GM21619 (cell line): ENCODE data around the gene AFF1.
"Not testable (repeated sequence)": the region's sequence is repeated elsewhere in the genome, so short reads cannot be mapped to it uniquely, and the experiment has no call there.

ENCODE experiments used
- ATAC-seq: cut with Tn5 transposase; IDR thresholded peaks from one replicate; pipeline ENCODE4 v1.9.1; 2021; ENCODE audit not compliant: unreplicated experiment

AFF1 gene

DNA sequence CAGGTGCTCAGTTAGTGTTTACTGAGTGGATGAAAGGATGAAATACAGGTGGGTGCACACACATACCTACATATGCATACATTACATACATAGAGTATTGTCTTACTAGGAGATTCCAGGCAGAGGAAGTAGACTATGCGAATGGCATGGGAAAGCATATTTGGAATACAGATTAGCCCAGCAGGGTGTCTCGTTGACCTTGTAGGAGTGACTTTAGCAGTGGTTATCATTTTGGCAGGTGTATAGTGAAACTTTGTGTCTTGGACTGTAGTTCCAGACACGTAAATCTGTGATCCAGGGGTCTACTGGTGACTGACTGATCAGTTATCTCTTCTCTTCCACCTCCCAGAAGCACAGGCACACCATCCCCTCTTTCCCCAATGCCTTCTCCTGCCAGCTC, 199.3 kb downstream of the AFF1 start:
- ATAC-seq: no peak

DNA sequence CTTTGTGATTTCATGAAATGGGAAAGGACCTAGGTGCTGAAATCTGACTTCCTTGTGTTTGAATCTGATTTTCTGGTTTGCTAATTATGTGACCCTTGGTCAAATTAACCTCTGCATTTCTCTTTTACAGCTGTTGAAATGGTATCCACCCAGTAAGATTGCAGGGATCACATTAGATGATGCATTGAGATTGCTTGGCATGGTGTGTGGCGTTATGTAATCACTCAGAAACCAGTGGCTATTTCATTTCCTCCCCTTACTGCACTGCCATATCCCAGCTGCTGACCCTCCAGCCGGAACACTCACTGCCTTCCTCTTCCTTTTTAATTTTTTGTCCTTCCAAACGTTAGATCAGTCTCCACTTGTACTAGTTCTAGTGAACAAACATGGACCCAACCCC, 206.6 kb downstream of the AFF1 start:
- no peak for ATAC-seq

DNA sequence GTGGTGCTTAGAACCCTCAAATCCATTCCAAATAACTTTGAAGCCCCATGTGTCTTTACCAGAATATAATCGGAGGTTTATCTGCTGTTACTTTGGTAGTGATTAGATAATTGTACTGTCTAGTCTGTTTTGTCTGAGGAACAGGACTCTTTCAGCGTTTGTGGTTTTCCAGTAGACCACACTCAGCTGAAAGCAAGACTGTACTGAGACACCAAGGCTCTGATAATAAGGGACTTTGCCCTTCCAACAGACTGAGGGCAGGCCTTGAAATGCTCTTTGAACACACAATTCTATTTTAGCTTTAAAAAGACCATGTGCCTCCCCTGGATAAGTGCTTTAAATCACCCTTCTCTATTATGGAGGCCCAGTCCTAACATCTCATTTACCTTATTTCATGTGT, 209.5 kb downstream of the AFF1 start:
- no peak for ATAC-seq

DNA sequence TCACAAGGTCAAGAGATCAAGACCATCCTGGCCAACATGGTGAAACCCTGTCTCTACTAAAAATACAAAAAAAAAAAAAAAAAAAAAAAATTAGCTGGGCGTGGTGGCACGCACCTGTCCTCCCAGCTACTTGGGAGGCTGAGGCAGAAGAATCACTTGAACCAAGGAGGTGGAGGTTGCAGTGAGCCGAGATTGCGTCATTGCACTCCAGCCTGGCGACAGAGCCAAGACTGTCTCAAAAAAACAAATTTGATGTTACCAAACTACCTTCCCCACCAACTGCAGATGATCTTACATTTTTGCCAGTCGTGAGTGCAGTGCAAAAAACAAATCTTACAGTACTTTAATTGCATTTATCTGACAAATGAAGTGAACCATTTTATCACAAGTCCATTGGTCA, 211.1 kb downstream of the AFF1 start:
- not testable (repeated sequence) for ATAC-seq

DNA sequence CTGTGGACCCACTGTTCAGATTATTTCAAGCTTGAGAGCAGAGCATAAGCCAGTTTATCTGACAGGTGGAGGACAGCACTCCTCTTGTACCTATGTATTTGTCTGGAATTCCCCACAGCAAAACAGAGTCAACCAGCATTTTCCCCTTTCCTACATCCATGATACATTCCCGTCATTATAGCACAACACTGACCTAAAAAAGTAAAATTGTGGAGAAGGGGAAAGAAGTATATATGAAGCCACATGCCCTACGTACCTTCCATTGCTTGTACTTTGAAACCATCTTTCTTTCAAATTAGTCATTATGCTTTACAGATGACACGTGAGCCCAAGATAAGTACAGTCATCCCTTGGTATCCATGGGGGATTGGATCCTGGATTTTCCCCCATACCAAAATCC, 212.3 kb downstream of the AFF1 start:
- ATAC-seq: no peak

DNA sequence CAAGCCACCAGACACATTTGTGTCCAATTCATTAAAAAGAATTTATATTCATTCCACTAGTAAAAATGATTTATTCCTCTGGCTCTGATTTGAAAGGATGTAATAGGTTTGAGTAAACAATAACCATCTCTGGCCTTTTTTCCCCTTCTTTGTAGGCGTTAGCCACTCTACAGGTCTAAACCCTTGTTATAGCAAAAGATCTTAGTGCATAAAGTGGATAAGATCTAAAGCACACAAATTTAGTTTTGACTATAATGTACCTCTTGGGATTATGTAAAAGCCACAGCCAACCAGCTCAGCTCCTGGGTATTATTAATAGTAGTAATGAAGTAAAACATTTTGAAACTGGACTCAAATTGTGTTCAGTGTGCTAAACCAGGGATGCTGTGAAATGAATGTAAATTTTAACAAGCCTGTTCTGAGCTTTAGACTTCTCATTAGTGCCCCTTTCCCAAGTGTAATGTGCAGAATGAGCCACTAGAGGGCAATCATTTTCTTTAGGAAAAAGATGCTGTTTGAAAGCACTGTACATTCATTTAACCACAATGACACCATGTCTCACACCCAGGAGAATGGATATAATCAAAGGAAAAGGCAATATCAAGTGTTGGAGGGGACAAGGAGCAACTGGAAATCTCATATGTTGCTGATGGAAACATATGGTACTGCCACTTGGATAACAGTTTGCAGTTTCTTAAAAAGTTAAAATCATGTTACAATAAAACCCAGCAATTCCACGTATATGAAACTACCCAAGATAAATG, 215.9 kb downstream of the AFF1 start:
- peak; percentile 42 for ATAC-seq

DNA sequence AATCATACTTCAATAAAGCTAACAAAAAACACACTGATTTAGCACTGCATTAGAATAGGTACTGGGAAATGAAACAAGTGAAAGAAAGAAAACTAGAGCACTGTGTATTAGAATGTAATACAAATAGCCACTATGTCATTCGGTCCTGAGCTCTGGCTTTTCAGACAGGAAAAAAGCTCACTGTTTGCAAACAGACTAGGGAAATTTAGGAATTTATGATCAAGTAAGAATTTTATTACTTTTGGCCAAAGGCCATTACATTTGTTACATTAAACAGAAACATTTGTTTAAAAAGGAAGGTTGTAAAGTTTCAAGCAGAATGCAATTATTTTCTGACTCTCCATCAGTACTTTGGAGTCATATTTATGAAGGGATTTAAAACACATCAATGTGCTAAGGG, 216.9 kb downstream of the AFF1 start:
- no peak for ATAC-seq

DNA sequence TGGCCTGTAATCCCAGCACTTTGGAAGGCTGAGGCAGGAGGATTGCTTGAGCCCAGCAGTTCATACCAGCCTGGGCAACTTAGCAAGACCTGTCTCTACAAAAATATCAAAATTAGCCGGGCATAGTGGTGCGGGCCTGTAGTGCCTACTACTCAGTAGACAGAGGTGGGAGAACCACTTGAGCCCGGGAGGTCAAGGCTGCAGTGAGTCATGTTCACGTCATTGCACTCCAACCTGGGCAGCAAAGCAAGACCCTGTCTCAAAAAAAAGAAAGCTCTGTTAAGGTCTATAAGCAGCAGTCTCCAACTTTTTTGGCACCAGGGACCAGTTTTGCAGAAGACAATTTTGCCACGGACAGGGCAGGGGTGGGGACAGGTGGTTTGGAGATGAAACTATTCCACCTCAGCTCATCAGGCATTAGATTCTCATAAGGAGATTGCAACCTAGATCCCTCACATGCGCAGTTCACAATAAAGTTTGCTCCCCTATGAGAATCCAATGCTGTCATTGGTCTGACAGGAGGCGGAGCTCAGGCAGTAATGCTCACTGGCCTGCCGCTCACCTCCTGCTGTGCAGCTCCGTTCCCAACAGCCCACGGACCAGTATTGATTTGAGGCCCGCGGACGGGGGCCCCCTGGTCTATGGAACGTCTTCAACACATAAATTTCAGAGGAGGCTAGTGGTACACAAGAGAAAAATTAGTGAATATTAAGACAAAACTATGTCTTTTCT, 217.7 kb downstream of the AFF1 start:
- ATAC-seq: no peak

DNA sequence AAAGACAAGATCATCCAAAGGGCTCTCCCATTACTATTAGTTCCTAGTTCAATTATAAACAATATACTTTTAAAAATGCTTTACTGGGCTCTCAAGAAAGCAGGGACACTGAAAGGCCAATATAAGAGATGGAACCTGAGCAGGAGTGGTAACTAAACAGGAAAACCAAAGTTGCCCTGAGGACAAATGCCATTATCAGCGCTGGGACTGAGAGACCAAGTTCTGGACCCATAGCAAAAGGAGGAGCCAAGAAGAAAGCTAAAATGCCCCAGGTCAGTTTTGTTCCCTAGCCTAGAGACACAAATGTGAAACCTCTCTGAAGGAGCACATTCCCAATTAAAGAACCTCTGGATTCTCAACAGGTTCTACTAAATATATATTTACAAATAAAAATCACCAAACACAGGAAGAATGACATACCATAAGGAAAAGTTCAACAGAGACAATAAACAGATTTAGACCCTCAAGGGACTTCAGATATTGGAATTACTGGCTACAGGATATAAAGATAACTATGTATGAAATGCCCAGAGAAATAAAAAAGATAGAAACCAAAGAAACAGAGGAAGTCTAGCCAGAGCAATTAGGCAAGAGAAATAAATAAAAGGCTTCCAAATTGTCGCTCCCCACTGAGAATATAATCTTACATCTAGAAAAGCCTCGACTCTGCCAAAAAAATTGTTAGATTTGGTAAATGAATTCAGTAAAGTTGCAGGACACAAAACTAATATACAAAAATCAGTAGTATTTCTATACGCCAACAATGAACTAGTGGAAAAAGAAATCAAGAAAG, 218.5 kb downstream of the AFF1 start:
- ATAC-seq: no peak

DNA sequence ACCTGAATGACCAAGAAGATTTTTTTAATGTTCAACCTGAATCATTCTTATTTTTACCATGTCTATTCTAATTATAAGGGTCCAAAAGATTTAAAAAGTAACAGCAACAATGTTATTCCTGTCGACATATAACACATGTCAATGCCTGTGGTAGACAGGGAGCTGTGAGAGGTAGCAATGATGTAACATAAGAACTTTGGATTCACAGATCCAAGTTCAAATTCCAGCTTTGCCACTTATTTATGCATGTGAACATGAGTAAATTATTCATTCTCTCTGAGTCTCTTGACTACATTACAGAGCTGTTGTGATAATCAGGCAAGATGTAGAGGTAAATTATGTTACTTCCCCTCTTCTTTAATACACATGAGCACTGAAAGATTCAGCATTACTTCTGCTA, 231.1 kb downstream of the AFF1 start:
- no peak for ATAC-seq

DNA sequence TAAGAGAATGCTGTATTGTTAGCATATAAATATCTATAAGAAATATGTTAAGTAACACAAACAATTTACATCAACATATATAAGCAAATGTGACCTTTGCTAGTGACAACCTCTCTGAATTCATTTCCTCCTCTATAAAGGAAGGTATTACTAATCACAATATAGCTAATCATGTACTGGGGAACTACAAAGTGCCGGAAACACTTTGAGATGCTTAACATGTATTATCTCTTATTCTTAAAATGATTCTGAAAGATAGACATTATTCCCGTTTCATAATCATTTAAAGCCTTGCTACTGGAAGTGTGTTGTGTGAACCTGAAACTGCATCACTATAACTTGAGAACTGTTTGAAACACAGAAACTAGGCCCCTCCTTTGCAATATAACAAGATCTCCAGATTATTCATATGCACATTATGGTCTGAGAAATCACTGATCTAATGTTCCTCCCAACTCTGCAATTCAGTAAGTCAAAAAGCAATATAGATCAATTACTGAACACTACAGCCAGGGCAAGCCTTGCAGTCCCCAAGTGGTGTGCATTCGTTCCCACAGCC, 231.6 kb downstream of the AFF1 start:
- ATAC-seq: no peak

DNA sequence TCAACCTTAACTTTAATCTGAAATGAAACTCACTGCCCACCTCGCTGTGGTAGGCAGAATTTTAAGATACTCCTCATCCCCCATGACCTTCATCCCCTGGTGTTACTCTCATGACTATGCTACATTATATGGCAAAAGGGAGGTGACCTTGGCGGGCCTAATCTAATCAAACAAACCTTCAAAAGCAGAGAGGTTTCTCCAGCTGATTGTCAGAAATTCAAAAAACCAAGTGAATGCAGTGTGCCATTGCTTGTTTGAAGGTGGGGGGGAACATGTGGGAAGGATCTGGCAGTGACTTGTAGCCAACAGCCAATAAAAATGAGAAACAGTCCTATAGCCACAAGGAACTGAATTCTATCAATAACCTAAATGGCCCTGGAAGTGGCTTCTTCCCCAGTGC, 237.1 kb downstream of the AFF1 start:
- ATAC-seq: no peak

DNA sequence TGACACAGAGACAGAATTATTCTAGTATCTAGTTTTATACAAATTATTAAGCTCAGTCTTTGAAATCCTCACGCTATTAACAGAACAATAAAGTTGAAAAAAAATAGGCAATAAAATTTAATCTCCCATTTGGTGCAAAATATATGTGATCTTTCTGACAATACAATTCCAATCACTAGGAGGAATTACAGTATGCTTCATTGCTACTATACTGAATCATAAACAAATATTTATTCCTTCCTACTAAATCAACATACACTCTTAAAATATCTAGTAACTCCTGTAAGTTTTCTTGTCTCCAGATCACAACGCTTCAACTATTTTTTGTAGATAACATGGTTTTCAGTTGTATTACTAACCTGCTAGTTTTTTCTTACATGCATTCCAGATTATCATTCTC, 239.9 kb downstream of the AFF1 start:
- ATAC-seq: no peak

DNA sequence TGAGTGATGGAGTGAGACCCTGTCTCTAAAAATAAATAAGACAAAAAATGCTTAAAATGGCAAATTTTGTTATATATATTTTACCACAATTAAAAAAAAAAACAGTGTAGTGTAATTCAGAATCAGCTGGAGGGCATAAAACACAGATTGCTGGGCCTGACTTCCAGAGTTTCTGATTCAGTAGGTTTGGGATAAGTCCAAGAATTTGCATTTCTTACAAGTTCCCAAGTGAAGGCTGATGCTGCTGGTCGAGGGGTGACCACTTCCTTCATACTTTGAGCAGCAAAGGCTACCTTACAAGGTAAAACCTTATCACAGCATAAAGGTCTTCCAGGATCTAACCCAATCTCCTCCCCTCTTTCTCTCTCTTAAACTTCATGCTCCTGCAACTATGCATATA, 244.9 kb downstream of the AFF1 start:
- no peak for ATAC-seq

DNA sequence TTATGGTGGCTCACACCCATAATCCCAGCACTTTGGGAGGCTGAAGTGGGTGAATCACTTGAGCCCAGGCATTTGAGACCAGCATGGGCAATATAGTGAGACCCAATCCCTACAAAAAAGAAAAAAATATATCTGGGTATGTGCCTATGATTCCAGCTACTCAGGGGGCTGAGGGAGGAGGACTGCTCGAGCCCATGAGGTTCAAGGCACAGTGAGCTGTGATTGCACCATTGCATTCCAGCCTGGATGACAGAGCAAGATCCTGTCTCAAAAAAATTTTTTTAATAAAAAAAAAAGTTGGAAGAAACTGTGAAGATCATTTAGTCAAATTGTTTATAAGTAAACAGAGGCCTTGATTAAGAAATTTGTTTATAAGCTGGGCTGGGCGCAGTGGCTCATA, 246.0 kb downstream of the AFF1 start:
- ATAC-seq: no peak

DNA sequence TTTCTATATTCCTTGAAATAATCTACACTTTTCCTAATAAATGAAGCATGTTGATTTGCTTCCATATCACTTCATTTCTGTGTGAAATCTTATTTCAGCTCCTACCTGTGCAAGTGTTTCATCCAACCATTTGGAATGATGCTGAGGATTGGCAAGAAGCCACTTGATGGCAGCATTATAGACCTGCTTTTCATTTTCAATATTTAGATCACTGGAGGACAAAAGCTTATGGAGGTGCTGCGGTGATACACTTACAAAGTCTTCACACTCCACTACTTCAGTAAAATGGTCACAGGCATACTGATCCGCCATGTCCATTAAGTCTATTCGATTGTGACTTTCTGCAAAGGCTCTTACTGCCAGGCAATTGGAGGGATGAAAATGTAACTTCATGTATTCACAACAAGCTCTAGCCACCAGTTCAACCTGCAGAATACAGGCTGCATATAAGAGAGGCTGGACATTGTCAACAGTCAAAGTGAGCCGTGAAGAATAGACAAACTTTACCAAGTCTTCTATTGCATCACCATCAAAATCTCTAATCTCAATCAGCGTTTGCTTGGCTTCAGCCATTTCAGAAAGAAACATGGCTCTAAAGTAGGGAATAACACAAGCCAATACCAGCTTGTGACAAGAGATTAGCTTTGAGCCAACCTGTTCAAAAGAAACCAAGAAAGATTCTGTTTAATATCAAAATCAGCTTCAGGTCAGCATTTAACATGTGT, 250.5 kb downstream of the AFF1 start:
- no peak for ATAC-seq

DNA sequence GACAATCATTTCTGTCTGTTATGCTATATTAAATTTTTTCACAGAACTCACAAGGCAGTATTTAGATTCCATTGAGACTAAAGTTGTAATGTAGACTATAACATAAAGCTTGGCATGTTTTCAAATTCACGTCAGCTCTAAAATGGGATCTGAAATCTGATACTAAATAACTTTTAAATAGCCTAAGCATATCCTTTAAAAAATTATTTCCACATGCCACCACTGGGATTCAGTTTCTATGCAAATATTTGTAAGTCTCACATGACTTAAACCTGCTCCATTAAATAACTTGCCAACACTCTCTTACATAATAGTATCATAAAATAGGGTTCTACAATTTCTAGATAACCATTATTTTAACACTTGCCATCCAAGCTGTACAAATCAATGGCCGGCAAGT, 253.2 kb downstream of the AFF1 start:
- no peak for ATAC-seq

DNA sequence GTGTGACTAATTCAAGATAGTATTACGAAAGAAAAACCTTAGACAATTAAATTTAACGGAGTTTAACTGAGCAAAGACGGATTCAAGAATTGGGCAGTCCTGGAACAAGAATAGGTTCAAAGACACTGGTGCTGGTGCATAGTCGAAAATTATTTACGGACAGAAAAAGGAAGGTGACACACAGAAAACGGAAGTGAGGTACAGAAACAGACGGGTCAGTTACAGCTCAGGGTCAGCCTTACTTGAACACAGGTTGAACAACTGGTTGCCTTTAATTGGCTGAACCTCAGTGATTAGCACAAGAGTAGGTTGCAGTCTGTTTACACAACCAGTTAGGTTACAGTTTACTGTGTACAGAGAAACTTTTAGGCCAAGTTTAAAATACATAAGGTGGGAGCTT, 254.1 kb downstream of the AFF1 start:
- no peak for ATAC-seq
